22Rv1 (cell line): ENCODE results near the gene SUPT3H.

Source experiments
- H3K27ac ChIP-seq: fragments of 450-650 bp; 2 replicates; pipeline ENCODE4 v1.5.1; 2017
- CTCF ChIP-seq: fragments of 450-650 bp; IDR thresholded peaks from 2 replicates; pipeline ENCODE4 v1.5.1; 2017; ENCODE audit warnings: mild to moderate bottlenecking
- ZFX ChIP-seq: fragments of 450-650 bp; IDR thresholded peaks from 2 replicates; pipeline ENCODE4 v1.6.1; 2017; ENCODE audit warnings: antibody characterized with exemption, borderline replicate concordance

SUPT3H gene

DNA sequence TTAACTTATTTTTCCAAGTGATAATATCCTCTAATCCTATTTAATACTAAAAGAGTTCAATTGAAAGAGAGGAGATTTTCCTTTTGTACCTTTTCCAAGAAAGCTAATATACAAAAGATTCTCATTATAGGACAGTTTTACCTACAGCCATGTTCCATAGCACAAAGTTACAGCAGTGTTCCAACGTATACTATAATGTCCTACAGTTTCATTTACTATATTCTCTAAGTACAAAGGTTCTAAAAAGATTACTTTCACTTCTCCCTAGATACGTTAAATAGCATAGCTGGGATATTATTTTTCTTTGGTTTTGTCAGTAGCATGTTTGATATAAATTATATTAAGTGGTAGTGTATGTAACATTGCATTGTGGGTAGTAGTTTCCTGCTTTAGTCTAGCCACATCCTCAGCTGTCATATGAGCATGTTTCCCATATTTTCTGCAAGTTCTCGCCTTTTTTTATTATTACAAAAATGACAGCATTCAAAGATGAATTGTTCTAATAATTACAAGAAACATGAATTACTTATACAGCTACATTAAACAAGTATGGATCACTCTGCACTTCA lies 54.0 kb downstream of the SUPT3H start:
- TF ChIP-seq CTCF, result no peak
- TF ChIP-seq ZFX, result no peak

GRCh38 chr6:45320349-45320748 lies 57.4 kb downstream of the SUPT3H start:
- no peak overlapping the region for H3K27ac ChIP-seq
- no peak for TF ChIP-seq CTCF
- no peak for TF ChIP-seq ZFX

More for the DNA sequence above, 54.0 kb downstream of the SUPT3H start:
- H3K27ac ChIP-seq, result no peak overlapping the region

GRCh38 chr6:45314146-45314545 lies 63.6 kb downstream of the SUPT3H start:
- no peak overlapping the region for H3K27ac ChIP-seq

GRCh38 chr6:45310118-45310788 lies 67.5 kb downstream of the SUPT3H start:
- TF ChIP-seq CTCF, result no peak
- TF ChIP-seq ZFX, result no peak

More at GRCh38 chr6:45314146-45314545, 63.6 kb downstream of the SUPT3H start:
- TF ChIP-seq ZFX (no peak), CTCF (no peak)

GRCh38 chr6:45305546-45305945 lies 72.2 kb downstream of the SUPT3H start:
- H3K27ac ChIP-seq, result no peak overlapping the region
- TF ChIP-seq ZFX (no peak), CTCF (no peak)

More at GRCh38 chr6:45310118-45310788, 67.5 kb downstream of the SUPT3H start:
- no peak overlapping the region for H3K27ac ChIP-seq

DNA sequence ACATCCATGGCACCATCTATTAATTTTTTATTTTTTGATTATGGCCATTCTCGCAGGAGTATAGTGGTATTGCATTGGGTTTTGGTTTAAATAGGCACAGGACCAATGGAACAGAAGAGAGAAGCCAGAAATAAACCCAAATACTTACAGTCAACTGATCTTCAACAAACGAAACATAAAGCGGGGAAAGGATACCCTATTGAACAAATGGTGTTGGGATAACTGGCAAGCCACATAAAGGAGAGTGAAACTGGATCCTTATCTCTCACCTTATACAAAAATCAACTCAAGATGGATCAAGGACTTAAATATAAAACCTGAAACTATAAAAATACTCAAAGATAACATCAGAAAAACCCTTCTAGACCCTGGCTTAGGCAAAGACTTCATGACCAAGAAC lies 74.9 kb downstream of the SUPT3H start:
- TF ChIP-seq ZFX, result no peak
- no peak for TF ChIP-seq CTCF
- H3K27ac ChIP-seq, result no peak overlapping the region
